Measurements from ENCODE around the gene MSS51. TPM values are rescaled to one million over a fixed set of nuclear protein-coding genes. Genes with fewer than 3 reads are reported as not detected.

Gene MSS51
- total RNA-seq, 1 donor from 2014 or later, result 2.8 TPM

- Mint-ChIP-seq H3K4me3 (no peak overlapping the region), H3K4me1 (ENCODE audit: unreplicated experiment) (peaks cover 7% of the 10 kb centered on the region), H3K27me3 (no peaks in the 10 kb centered on the region), H3K36me3 (peaks cover 7% of the 10 kb centered on the region), H3K27ac (no peak overlapping the region), H3K9me3 (no peaks in the 10 kb centered on the region)
- TF ChIP-seq, protein P1, sequence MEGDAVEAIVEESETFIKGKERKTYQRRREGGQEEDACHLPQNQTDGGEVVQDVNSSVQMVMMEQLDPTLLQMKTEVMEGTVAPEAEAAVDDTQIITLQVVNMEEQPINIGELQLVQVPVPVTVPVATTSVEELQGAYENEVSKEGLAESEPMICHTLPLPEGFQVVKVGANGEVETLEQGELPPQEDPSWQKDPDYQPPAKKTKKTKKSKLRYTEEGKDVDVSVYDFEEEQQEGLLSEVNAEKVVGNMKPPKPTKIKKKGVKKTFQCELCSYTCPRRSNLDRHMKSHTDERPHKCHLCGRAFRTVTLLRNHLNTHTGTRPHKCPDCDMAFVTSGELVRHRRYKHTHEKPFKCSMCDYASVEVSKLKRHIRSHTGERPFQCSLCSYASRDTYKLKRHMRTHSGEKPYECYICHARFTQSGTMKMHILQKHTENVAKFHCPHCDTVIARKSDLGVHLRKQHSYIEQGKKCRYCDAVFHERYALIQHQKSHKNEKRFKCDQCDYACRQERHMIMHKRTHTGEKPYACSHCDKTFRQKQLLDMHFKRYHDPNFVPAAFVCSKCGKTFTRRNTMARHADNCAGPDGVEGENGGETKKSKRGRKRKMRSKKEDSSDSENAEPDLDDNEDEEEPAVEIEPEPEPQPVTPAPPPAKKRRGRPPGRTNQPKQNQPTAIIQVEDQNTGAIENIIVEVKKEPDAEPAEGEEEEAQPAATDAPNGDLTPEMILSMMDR (conservative IDR thresholded peaks at IDR 0.05), result no peak
- DNase-seq (ENCODE audit: extremely low spot score, unreplicated experiment), result no peak
Observed at GRCh38 chr10:73432646-73433537, 469 bp downstream of the MSS51 start.

DNA sequence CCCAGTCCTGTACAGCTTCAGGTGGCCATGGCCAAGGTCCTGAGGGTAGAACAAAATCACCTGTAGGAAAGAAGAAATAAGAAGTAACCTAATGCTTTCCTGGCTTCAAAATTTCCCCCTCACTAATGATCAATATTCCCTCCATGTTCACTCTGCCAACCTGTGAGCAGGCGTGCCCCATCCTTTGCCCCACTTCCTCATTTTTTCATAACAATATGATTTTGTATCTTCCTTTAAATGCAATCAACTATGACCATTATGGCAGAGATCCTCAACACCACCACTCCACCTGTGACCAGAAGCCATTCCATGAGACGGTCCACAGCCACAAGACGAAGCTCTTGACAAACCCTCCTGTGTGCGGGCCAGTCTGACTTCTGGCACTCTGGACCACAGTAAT is 7.0 kb downstream of the MSS51 start:
- peaks cover 46% of the 10 kb centered on the region for H3K36me3 Mint-ChIP-seq
- no peaks in the 10 kb centered on the region for H3K9me3 Mint-ChIP-seq
- no peak overlapping the region for H3K4me3 Mint-ChIP-seq
- peaks cover 5% of the 10 kb centered on the region for H3K4me1 Mint-ChIP-seq (ENCODE audit: unreplicated experiment)
- H3K27ac Mint-ChIP-seq, result no peak overlapping the region
- TF ChIP-seq, protein P1 (conservative IDR thresholded peaks at IDR 0.05), result no peak
- no peak for DNase-seq (ENCODE audit: extremely low spot score, unreplicated experiment)
- no peaks in the 10 kb centered on the region for H3K27me3 Mint-ChIP-seq

- no peaks in the 10 kb centered on the region for H3K9me3 Mint-ChIP-seq
- peak overlapping the region; percentile 31 for H3K4me3 Mint-ChIP-seq
- H3K4me1 Mint-ChIP-seq (ENCODE audit: unreplicated experiment), result peaks cover 5% of the 10 kb centered on the region
- no peak overlapping the region for H3K27ac Mint-ChIP-seq
- TF ChIP-seq, protein P1 (conservative IDR thresholded peaks at IDR 0.05), result no peak
- DNase-seq (ENCODE audit: extremely low spot score, unreplicated experiment), result no peak
- peaks cover 42% of the 10 kb centered on the region for H3K36me3 Mint-ChIP-seq
- H3K27me3 Mint-ChIP-seq, result no peaks in the 10 kb centered on the region
Observed at GRCh38 chr10:73424478-73424877, 8.9 kb downstream of the MSS51 start.

DNA sequence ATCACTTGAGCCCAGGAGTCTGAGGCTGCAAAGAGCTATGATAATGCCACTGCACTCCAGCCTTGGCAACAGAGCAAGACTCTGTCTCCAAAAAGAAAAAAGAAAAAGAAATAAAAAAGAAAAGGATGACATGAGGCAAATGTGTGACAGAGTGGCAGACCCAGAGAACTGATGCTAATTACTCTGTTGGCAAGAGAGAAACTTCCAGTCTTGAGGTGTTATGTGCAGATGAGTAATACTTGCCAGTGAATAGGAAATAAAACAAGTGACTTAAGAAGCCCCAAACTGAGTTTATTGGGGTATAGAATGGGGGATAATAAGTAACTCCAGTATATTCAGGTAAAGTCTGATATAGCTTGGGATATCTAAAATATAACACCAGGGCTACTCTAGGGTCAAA is 10.1 kb downstream of the MSS51 start:
- peaks cover 9% of the 10 kb centered on the region for H3K4me1 Mint-ChIP-seq (ENCODE audit: unreplicated experiment)
- DNase-seq (ENCODE audit: extremely low spot score, unreplicated experiment), result no peak
- no peak overlapping the region for H3K27ac Mint-ChIP-seq

DNA sequence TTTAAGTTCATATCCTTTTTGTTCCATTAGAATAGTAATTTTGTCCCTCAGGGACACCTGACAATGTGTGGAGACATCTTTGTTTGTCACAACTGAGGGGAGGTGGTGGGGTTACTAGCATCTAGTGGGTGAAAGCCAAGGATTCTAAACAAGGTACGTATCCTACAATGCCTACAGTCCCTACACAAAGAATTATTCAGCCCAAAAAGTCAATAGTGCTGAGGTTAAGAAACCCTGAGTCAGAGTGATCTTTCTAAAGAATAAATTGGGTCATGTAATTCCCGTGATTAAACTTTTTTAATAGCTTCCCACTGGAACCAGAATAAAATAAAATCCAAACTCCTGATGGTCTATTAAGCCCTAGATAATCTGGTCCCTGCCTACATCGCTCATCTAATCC is 16.8 kb downstream of the MSS51 start:
- Mint-ChIP-seq H3K36me3 (no peaks in the 10 kb centered on the region), H3K4me3 (no peak overlapping the region), H3K4me1 (ENCODE audit: unreplicated experiment) (peaks cover 15% of the 10 kb centered on the region), H3K27ac (no peak overlapping the region), H3K27me3 (no peaks in the 10 kb centered on the region), H3K9me3 (no peaks in the 10 kb centered on the region)
- no peak for DNase-seq (ENCODE audit: extremely low spot score, unreplicated experiment)
- TF ChIP-seq, protein P1 (conservative IDR thresholded peaks at IDR 0.05), result no peak

More for the DNA sequence above, 10.1 kb downstream of the MSS51 start:
- H3K27me3 Mint-ChIP-seq, result no peaks in the 10 kb centered on the region
- no peaks in the 10 kb centered on the region for H3K9me3 Mint-ChIP-seq
- peaks cover 42% of the 10 kb centered on the region for H3K36me3 Mint-ChIP-seq
- no peak overlapping the region for H3K4me3 Mint-ChIP-seq
- TF ChIP-seq, protein P1 (conservative IDR thresholded peaks at IDR 0.05), result no peak
